D721Med (cell line): ENCODE data around the gene NAA16.

ENCODE experiments used
- DNase-seq: peaks from one replicate; pipeline ENCODE4 v3.0.0; 2011; ENCODE audit warnings: low spot score; ENCODE audit not compliant: insufficient read length
- FAIRE-seq: peaks from 2 replicates; lab custom pipeline; 2011; peaks lifted over from hg19 to GRCh38; lab: Jason Lieb, UNC
- CTCF ChIP-seq: IDR thresholded peaks from 2 replicates; pipeline ENCODE4 v1.5.1; 2012; ENCODE audit warnings: mild to moderate bottlenecking, control low read depth; ENCODE audit not compliant: insufficient read depth; ENCODE audit errors: missing control alignments

Gene NAA16

GRCh38 chr13:41356786-41357185 is 45.7 kb downstream of the NAA16 start:
- no peak for TF ChIP-seq CTCF
- no peak for DNase-seq
- FAIRE-seq, result no peak

GRCh38 chr13:41361491-41361890 is 50.4 kb downstream of the NAA16 start:
- DNase-seq, result no peak
- no peak for TF ChIP-seq CTCF
- FAIRE-seq, result no peak

GRCh38 chr13:41364043-41364442 is 53.0 kb downstream of the NAA16 start:
- DNase-seq (no peak), FAIRE-seq (no peak)
- TF ChIP-seq CTCF, result no peak

- DNase-seq (no peak), FAIRE-seq (no peak)
- TF ChIP-seq CTCF, result no peak
Measured at GRCh38 chr13:41365631-41366030, 54.6 kb downstream of the NAA16 start.

- FAIRE-seq, result peak; percentile 6
- no peak for DNase-seq
- TF ChIP-seq CTCF, result no peak
Measured at GRCh38 chr13:41370736-41371135, 59.7 kb downstream of the NAA16 start.

GRCh38 chr13:41377446-41377845 is 66.4 kb downstream of the NAA16 start:
- DNase-seq (no peak), FAIRE-seq (no peak)
- no peak for TF ChIP-seq CTCF

- no peak for FAIRE-seq
- TF ChIP-seq CTCF, result no peak
- DNase-seq, result no peak
Measured at GRCh38 chr13:41382431-41382830, 71.4 kb downstream of the NAA16 start.
